GM12865 (cell line): ENCODE data around the gene BCL3.
A peak's percentile ranks its signal among the peaks of the same experiment; 100 is the strongest.

ENCODE experiments used
- DNase-seq: peaks from one replicate; pipeline ENCODE4 v3.0.0; 2010; ENCODE audit warnings: low read depth
- H3K4me3 ChIP-seq: 2 replicates; pipeline ENCODE4 v1.5.1; 2011; ENCODE audit warnings: mild to moderate bottlenecking, low read depth, low read length, control low read depth
- CTCF ChIP-seq: IDR thresholded peaks from 2 replicates; pipeline ENCODE4 v1.5.1; 2011; ENCODE audit warnings: low read length, control low read depth, low read depth, inconsistent platforms; ENCODE audit not compliant: insufficient read depth; ENCODE audit errors: missing control alignments

The BCL3 gene

GRCh38 chr19:44782729-44783128 lies 34.2 kb downstream of the BCL3 start:
- DNase-seq, result no peak
- TF ChIP-seq CTCF, result no peak
- H3K4me3 ChIP-seq, result no peak overlapping the region

- DNase-seq, result no peak
- no peak overlapping the region for H3K4me3 ChIP-seq
- no peak for TF ChIP-seq CTCF
Measured at GRCh38 chr19:44783545-44783944, 35.0 kb downstream of the BCL3 start.

GRCh38 chr19:44785271-44785670 lies 36.8 kb downstream of the BCL3 start:
- TF ChIP-seq CTCF, result no peak
- no peak for DNase-seq
- H3K4me3 ChIP-seq, result no peak overlapping the region

GRCh38 chr19:44785993-44786392 lies 37.5 kb downstream of the BCL3 start:
- H3K4me3 ChIP-seq, result no peak overlapping the region
- DNase-seq, result no peak
- no peak for TF ChIP-seq CTCF

- no peak overlapping the region for H3K4me3 ChIP-seq
- no peak for TF ChIP-seq CTCF
Measured at GRCh38 chr19:44788971-44789370, 40.5 kb downstream of the BCL3 start.

GRCh38 chr19:44789943-44790483 lies 41.5 kb downstream of the BCL3 start:
- DNase-seq, result no peak
- no peak for TF ChIP-seq CTCF
- H3K4me3 ChIP-seq, result no peak overlapping the region

More at GRCh38 chr19:44788971-44789370, 40.5 kb downstream of the BCL3 start:
- no peak for DNase-seq

- DNase-seq, result peak; percentile 71
- no peak for TF ChIP-seq CTCF
- H3K4me3 ChIP-seq, result no peak overlapping the region
Measured at GRCh38 chr19:44792281-44792680, 43.8 kb downstream of the BCL3 start.
